Mononuclear cell (primary cell): ENCODE data around the gene LAYN. TPM values are rescaled to one million over a fixed set of nuclear protein-coding genes. Genes with fewer than 3 reads are reported as not detected.

ENCODE experiments used
- H3K27me3 ChIP-seq: 2 replicates; pipeline ENCODE4 v1.6.0; 2011; ENCODE audit warnings: low read length, control low read depth; ENCODE audit not compliant: insufficient read depth
- H3K4me1 ChIP-seq: 2 replicates; pipeline ENCODE4 v1.5.1; 2011; ENCODE audit warnings: mild to moderate bottlenecking, low read length, control low read depth; ENCODE audit not compliant: insufficient read depth
- H3K4me3 ChIP-seq: 2 replicates; pipeline ENCODE4 v1.5.1; 2011; ENCODE audit warnings: mild to moderate bottlenecking, low read length, moderate library complexity
- H3K9me3 ChIP-seq: 2 replicates; pipeline ENCODE4 v1.5.1; 2011; ENCODE audit warnings: low read depth, mild to moderate bottlenecking, control low read depth, low read length
- total RNA-seq: library from RNA; depleted of rRNA; stranded (reverse); fragments of >200 nt; gene quantifications from one replicate; pipeline ENCODE4 v1.2.3, GENCODE V29; 2012

The LAYN gene
- total RNA-seq, 1 donor, result 0.42 TPM

- no peaks in the 10 kb centered on the region for H3K9me3 ChIP-seq
- H3K27me3 ChIP-seq, result peaks cover 55% of the 10 kb centered on the region
- peaks cover 30% of the 10 kb centered on the region for H3K4me1 ChIP-seq
- H3K4me3 ChIP-seq, result peak overlapping the region; percentile 7
These were observed 938 bp downstream of the LAYN start for GRCh38 chr11:111541254-111542061.

DNA sequence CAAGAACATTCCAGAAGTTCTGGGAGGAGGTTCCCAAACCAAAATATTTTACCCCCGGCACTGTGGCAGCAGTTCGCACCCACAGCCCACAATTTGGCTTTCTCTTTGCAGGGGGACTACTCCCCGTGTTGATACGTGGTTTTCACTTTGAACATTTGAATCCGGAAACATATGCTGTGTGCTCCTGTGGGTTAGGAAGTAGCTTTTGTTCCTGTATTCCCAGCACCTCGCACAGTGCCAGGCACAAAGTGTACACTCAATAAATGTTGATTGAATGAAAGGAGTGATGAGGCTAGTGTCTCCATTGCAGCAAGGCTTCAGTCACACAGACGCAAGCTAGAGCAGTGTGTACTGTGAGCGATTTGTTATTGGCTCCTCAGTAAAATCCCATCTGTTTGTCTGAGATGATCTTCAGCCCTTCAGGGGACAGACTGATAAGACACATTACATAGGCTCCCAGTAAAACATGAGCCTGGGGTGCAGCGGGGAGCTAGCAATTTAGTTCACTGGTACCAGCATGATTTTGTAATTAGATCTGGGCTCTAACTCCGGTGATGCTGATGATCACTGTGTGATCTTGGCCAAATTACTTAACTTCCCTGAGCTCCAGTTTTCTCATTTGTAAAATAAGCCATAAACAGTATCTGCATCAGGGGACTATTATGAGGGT, 2.2 kb downstream of the LAYN start:
- Histone ChIP-seq H3K4me3 (no peak overlapping the region), H3K27me3 (peaks cover 50% of the 10 kb centered on the region), H3K9me3 (no peaks in the 10 kb centered on the region), H3K4me1 (peaks cover 30% of the 10 kb centered on the region)

DNA sequence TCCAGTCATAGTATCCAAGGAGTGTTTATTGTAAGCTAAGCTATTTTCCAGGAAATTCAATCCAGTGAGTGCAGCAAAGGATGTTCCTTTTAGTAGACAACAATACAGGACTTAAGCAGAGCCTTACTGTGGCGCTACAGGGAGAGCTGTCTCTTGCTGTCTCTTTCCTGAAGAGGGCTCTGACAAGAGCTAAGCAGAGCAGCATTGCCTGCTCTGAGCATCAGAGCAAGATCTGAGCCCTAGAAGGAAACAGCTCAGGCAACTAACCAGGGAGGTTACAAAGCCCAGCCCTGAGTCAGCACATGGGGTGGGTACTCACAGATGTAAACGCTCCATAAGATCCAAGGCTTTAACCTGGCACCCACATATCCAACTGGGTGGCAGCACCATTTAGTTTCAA, 8.0 kb downstream of the LAYN start:
- no peaks in the 10 kb centered on the region for H3K27me3 ChIP-seq
- no peaks in the 10 kb centered on the region for H3K9me3 ChIP-seq
- H3K4me3 ChIP-seq, result no peak overlapping the region
- H3K4me1 ChIP-seq, result no peaks in the 10 kb centered on the region

GRCh38 chr11:111549196-111549868, 8.8 kb downstream of the LAYN start:
- no peaks in the 10 kb centered on the region for H3K9me3 ChIP-seq
- no peaks in the 10 kb centered on the region for H3K4me1 ChIP-seq
- H3K27me3 ChIP-seq, result no peaks in the 10 kb centered on the region
- no peak overlapping the region for H3K4me3 ChIP-seq

DNA sequence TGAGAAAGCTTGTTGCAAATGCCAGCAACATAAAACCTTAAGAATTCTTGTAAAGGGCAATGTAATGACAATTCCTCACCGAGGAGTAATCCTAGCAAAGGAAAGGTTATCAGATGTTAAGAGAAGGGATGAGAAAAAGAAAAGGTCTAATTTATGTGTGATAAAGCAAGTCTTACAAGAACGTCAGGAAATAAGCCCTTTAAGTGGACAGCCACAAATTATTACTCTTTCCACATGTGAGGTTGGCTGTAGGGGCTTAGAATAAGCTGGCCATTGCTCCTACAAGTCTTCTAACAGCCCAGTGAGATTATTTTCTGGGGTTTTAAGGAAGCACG, 9.3 kb downstream of the LAYN start:
- Histone ChIP-seq H3K4me3 (no peak overlapping the region), H3K4me1 (no peaks in the 10 kb centered on the region), H3K9me3 (no peaks in the 10 kb centered on the region), H3K27me3 (no peaks in the 10 kb centered on the region)

GRCh38 chr11:111550258-111550657, 9.7 kb downstream of the LAYN start:
- H3K4me3 ChIP-seq, result no peak overlapping the region
- H3K4me1 ChIP-seq, result no peaks in the 10 kb centered on the region
- no peaks in the 10 kb centered on the region for H3K27me3 ChIP-seq
- no peaks in the 10 kb centered on the region for H3K9me3 ChIP-seq

DNA sequence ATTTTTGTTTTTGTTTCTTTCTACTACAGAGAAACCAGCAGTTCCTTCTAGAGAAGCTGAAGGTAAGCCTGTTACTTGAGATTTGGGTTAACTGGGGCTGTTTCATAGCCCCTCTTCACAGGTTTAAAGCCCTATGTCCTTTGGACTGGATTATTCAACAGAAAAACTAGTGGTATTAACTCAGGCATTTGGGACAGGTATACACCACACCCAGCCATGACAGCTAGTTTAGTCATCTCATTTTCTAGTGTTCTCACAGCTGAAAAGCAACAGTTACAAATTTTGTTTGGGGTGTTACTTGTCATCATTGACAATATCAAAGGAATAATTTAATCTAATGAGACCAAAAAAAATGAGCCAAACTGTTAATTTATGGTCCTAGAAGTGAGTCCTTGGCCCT, 14.0 kb downstream of the LAYN start:
- no peak overlapping the region for H3K4me3 ChIP-seq
- no peaks in the 10 kb centered on the region for H3K4me1 ChIP-seq
- H3K27me3 ChIP-seq, result no peaks in the 10 kb centered on the region
- H3K9me3 ChIP-seq, result no peaks in the 10 kb centered on the region

DNA sequence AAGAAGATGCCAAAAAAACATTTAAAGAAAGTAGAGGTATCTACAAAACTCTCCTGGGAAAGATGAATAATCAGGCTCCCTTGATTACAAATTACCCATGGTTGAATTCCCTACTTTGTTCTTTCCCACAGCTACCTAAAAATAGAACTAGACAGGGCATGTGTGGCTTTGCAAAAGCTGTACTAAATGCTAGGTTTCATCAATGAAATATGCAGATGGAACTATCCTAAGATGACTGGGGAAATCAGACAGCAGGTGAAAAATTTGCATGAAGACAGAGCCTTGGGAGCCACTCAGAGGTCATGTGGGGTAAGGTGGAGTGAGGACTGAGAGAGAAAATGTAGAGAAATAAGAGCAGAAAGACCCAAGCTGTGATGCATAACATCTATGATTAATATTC, 14.7 kb downstream of the LAYN start:
- H3K9me3 ChIP-seq, result no peaks in the 10 kb centered on the region
- no peaks in the 10 kb centered on the region for H3K4me1 ChIP-seq
- H3K27me3 ChIP-seq, result no peaks in the 10 kb centered on the region
- no peak overlapping the region for H3K4me3 ChIP-seq

DNA sequence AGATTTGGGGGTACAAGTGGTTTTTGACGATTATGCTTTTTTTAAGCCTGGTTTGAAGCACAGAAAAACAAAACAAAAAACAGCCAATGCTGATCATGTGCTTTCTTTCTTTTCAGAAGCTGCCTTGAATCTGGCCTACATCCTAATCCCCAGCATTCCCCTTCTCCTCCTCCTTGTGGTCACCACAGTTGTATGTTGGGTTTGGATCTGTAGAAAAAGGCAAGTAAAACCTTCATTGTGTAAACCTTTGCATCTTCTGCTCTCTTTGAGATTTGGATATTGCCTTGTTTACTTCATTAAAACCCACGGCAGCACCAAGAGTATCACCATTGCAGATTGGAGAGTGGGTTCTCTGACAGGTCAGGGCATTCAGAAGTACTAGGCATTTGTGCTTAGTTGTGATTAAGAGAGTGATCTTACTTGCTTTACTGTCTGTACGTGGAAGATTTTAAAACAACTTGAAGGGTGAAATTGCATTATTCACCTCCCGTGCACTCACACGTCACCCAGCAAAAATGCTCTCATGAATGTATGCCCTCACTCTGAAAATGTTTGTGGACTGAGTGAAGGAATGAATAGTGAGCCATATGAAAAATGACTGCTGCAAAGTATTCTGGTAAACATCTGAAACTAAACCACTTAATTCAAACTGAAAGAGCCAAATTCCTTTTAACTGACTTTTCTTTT, 17.0 kb downstream of the LAYN start:
- H3K9me3 ChIP-seq, result no peaks in the 10 kb centered on the region
- no peaks in the 10 kb centered on the region for H3K27me3 ChIP-seq
- no peak overlapping the region for H3K4me3 ChIP-seq
- H3K4me1 ChIP-seq, result no peaks in the 10 kb centered on the region

DNA sequence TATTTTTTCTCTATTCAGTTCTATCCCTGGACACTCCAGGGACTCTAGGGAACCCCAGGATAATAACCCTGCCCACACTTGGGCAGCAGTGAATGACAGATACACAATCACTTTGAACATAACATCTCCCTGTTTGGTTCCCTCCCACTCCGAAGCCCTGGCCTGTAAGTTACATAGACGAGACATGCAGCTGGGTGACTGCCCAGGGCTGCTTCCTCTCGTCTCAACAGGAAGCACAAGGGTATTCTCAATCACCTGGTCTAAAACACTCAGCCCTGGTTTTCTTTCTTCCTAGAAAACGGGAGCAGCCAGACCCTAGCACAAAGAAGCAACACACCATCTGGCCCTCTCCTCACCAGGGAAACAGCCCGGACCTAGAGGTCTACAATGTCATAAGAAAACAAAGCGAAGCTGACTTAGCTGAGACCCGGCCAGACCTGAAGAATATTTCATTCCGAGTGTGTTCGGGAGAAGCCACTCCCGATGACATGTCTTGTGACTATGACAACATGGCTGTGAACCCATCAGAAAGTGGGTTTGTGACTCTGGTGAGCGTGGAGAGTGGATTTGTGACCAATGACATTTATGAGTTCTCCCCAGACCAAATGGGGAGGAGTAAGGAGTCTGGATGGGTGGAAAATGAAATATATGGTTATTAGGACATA, 19.4 kb downstream of the LAYN start:
- no peak overlapping the region for H3K4me3 ChIP-seq
- H3K27me3 ChIP-seq, result no peaks in the 10 kb centered on the region
- no peaks in the 10 kb centered on the region for H3K9me3 ChIP-seq
- no peaks in the 10 kb centered on the region for H3K4me1 ChIP-seq

- Histone ChIP-seq H3K4me1 (no peaks in the 10 kb centered on the region), H3K27me3 (no peaks in the 10 kb centered on the region), H3K9me3 (no peaks in the 10 kb centered on the region), H3K4me3 (no peak overlapping the region)
These were observed 20.3 kb downstream of the LAYN start for GRCh38 chr11:111560800-111561199.

- Histone ChIP-seq H3K9me3 (no peaks in the 10 kb centered on the region), H3K27me3 (no peaks in the 10 kb centered on the region), H3K4me3 (no peak overlapping the region), H3K4me1 (no peaks in the 10 kb centered on the region)
These were observed 20.8 kb downstream of the LAYN start for GRCh38 chr11:111561306-111561705.

DNA sequence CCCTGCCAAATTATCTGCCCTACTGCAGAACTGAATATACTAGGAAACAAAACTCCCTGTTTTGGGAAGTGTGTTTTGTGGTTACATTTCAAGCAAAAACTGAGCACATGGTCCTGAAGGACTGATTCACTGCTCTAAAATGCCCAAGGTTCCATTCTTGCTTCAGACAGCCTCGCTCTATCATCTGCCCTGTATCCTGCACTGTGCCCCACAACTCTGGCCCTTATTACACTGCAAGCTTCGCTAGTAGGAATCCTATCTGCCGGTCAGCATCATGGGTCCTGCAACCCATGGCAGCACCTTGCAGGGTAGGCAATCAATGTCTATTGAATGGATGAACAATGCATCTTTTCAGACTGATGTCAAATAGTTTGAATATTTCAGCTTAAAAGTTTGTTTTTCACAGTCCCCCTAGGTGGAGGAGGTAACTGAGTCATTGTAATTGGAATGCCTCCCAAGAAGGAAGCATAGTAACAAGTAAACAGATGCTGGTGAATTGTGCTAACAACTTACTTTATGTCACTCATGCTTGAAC, 21.3 kb downstream of the LAYN start:
- no peaks in the 10 kb centered on the region for H3K9me3 ChIP-seq
- no peaks in the 10 kb centered on the region for H3K4me1 ChIP-seq
- H3K27me3 ChIP-seq, result no peaks in the 10 kb centered on the region
- H3K4me3 ChIP-seq, result no peak overlapping the region

DNA sequence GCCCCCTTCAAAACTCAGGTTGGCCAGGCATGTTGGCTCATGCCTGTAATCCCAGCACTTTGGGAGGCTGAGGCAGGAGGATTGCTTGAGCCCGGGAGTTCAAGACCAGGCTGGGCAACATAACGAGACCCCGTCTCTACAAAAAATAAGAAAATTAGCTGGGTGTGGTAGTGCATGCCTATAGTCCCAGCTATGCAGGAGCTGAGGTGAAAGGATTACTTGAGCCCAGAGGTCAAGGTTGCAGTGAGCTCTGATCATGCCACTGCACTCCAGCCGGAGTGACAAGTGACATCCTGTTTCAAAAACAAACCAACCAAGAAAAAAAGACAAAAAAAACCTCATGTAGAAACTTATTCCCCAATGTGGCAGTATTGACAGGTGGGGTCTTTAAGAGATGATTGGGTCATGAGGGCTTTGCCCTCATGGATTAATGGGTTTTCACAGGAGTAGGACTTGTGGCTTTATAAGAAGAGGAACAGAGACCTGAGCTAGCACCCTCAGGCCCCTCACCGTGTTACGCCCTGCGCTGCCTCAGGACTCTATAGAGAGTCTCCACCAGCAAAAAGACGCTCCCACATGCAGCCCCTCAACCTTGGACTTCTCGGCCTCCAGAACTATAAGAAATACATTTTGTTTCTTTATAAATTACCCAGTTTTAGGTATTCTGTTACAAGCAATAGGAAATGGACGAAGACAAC, 22.3 kb downstream of the LAYN start:
- H3K9me3 ChIP-seq, result no peaks in the 10 kb centered on the region
- H3K4me3 ChIP-seq, result no peak overlapping the region
- H3K27me3 ChIP-seq, result no peaks in the 10 kb centered on the region
- no peaks in the 10 kb centered on the region for H3K4me1 ChIP-seq
